ENCODE results near the gene TRIM45. TPM values are rescaled to one million over a fixed set of nuclear protein-coding genes. Genes with fewer than 3 reads are reported as not detected.

Gene TRIM45, protein sequence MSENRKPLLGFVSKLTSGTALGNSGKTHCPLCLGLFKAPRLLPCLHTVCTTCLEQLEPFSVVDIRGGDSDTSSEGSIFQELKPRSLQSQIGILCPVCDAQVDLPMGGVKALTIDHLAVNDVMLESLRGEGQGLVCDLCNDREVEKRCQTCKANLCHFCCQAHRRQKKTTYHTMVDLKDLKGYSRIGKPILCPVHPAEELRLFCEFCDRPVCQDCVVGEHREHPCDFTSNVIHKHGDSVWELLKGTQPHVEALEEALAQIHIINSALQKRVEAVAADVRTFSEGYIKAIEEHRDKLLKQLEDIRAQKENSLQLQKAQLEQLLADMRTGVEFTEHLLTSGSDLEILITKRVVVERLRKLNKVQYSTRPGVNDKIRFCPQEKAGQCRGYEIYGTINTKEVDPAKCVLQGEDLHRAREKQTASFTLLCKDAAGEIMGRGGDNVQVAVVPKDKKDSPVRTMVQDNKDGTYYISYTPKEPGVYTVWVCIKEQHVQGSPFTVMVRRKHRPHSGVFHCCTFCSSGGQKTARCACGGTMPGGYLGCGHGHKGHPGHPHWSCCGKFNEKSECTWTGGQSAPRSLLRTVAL
- total RNA-seq = 3.8 and 5.1 TPM in 2 replicates

DNA sequence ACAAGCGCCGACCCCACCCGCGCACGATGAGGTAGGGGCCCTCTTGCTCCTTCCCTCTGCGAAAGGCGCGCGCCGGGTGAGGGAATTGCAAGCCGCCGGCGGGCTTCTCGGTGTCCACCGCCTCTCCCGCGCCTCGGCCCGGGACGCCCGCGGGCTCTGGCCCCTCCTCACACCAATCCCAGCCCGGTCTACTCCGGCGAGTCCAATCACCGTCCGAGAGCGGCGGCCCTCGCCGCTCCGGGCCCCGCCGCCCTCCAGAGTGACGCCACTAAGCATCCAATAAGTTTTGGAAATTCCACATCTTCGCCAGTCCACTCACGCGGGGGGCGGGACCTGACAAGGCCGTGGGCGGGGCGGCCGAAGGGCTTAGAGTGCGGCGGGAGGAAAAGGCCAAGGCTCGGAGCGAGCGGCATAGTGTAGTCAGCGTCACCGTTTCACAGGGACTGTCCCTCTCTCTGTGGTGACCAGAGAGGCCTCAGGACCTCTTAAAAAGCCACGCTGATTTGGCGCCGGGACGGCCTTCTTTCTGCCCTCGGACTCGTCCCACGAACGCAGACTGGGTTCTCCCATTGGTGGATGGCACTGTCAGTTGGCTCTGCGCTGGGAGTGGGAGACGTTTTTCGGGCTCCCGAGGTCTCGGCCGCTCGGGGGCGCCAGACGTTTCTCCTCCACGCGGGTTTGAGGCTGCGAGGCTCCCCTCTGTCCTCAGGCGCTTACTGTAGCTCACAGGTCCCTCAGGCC, at the start of gene TRIM45:
Gene TRIM45, minus strand, starts transcription at position 161 of the 741 bp plus-strand sequence. CDS start 548 bp downstream, outside the sequence.

Other genes with a start within 250 kb of the TRIM45 start
- gene PTGFRN, start 211.8 kb downstream of the TRIM45 start, total RNA-seq = 145 and 268 TPM in 2 replicates
- 0.60 and 0.63 TPM in 2 replicates for gene CD101, start 120.0 kb downstream of the TRIM45 start, total RNA-seq
- 5.2 TPM in 2 replicates for gene TTF2, start 61.4 kb downstream of the TRIM45 start, total RNA-seq
- not detected in 2 replicates for gene VTCN1, start 89.2 kb upstream of the TRIM45 start, total RNA-seq
- gene MAN1A2, start 245.7 kb upstream of the TRIM45 start, total RNA-seq = 40.7 and 50.1 TPM in 2 replicates

All from bronchial smooth muscle cell (primary cell).